ENCODE data around the gene CLASP2.
"Not testable (repeated sequence)": the region's sequence is repeated elsewhere in the genome, so short reads cannot be mapped to it uniquely, and the experiment has no call there.

- not testable (repeated sequence) for TF ChIP-seq POLR2AphosphoS5, CTCF (IDR thresholded peaks at IDR 0.05)
Measured at GRCh38 chr3:33447256-33447625, 270.8 kb downstream of the CLASP2 start.

Data from esophagus muscularis mucosa (tissue), 3 donors.